Measurements from ENCODE around the gene PLCB1. TPM values are rescaled to one million over a fixed set of nuclear protein-coding genes. Genes with fewer than 3 reads are reported as not detected.

PLCB1 gene
- total and polyA plus RNA-seq, 10 of the 15 experiments (the other 5 are each of a cell fraction or from before 2014, with no cell fraction given), result 0.05 to 5.3 (median 0.17) TPM; not detected in 1

DNA sequence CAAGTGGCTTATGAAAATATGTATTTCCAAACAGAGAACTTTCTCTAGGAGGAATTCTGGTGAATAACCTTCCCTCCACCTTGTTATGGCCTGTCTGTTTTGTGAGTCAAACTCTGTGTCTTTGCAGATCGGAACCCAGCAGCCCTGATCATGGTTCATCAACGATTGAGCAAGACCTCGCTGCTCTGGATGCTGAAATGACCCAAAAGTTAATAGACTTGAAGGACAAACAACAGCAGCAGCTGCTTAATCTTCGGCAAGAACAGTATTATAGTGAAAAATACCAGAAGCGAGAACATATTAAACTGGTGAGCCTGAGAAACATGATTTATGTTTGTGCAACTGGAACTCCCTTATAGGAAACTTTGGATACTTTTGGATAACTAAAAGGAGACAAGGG is 642.3 kb downstream of the PLCB1 start:
- ChIA-PET POLR2A (no interaction called here), SMC1A (ENCODE audit: uncharacterized antibody, unreplicated experiment) (no interaction called here), CTCF (no interaction called here), RAD21 (ENCODE audit: unreplicated experiment) (no interaction called here)
- no peak overlapping the region for H3K9ac ChIP-seq (ENCODE audit: control insufficient read depth, insufficient read depth, low read length)
- WGBS (ENCODE audit: insufficient coverage, insufficient replicate concordance, low lambda C conversion rate, missing lambda C conversion rate), result 24% methylated on average over 5 of the region's 5 CpGs
- intact Hi-C loops (cut with micrococcal nuclease; ENCODE audit: unreplicated experiment), result no loop called here
- ATAC-seq, result no peak
- TF ChIP-seq ZNF24 (IDR thresholded peaks at IDR 0.05) (no peak), NFXL1 (IDR thresholded peaks at IDR 0.05; ENCODE audit: borderline replicate concordance) (no peak), RAD21 (IDR thresholded peaks at IDR 0.05; ENCODE audit: insufficient read depth, low read depth, low read length) (no peak), ZNF622 (IDR thresholded peaks at IDR 0.05) (no peak)
- TF ChIP-seq, protein P1, sequence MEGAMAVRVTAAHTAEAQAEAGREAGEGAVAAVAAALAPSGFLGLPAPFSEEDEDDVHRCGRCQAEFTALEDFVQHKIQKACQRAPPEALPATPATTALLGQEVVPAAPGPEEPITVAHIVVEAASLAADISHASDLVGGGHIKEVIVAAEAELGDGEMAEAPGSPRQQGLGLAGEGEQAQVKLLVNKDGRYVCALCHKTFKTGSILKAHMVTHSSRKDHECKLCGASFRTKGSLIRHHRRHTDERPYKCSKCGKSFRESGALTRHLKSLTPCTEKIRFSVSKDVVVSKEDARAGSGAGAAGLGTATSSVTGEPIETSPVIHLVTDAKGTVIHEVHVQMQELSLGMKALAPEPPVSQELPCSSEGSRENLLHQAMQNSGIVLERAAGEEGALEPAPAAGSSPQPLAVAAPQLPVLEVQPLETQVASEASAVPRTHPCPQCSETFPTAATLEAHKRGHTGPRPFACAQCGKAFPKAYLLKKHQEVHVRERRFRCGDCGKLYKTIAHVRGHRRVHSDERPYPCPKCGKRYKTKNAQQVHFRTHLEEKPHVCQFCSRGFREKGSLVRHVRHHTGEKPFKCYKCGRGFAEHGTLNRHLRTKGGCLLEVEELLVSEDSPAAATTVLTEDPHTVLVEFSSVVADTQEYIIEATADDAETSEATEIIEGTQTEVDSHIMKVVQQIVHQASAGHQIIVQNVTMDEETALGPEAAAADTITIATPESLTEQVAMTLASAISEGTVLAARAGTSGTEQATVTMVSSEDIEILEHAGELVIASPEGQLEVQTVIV (IDR thresholded peaks at IDR 0.05; ENCODE audit: borderline replicate concordance, partially characterized antibody), result no peak
- TF ChIP-seq, protein P2, sequence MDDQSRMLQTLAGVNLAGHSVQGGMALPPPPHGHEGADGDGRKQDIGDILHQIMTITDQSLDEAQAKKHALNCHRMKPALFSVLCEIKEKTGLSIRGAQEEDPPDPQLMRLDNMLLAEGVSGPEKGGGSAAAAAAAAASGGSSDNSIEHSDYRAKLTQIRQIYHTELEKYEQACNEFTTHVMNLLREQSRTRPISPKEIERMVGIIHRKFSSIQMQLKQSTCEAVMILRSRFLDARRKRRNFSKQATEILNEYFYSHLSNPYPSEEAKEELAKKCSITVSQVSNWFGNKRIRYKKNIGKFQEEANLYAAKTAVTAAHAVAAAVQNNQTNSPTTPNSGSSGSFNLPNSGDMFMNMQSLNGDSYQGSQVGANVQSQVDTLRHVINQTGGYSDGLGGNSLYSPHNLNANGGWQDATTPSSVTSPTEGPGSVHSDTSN (IDR thresholded peaks at IDR 0.05; ENCODE audit: insufficient replicate concordance, low read depth, low read length), result no peak
- TF ChIP-seq, protein P3, sequence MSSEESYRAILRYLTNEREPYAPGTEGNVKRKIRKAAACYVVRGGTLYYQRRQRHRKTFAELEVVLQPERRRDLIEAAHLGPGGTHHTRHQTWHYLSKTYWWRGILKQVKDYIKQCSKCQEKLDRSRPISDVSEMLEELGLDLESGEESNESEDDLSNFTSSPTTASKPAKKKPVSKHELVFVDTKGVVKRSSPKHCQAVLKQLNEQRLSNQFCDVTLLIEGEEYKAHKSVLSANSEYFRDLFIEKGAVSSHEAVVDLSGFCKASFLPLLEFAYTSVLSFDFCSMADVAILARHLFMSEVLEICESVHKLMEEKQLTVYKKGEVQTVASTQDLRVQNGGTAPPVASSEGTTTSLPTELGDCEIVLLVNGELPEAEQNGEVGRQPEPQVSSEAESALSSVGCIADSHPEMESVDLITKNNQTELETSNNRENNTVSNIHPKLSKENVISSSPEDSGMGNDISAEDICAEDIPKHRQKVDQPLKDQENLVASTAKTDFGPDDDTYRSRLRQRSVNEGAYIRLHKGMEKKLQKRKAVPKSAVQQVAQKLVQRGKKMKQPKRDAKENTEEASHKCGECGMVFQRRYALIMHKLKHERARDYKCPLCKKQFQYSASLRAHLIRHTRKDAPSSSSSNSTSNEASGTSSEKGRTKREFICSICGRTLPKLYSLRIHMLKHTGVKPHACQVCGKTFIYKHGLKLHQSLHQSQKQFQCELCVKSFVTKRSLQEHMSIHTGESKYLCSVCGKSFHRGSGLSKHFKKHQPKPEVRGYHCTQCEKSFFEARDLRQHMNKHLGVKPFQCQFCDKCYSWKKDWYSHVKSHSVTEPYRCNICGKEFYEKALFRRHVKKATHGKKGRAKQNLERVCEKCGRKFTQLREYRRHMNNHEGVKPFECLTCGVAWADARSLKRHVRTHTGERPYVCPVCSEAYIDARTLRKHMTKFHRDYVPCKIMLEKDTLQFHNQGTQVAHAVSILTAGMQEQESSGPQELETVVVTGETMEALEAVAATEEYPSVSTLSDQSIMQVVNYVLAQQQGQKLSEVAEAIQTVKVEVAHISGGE (CRISPR knock-in tag; IDR thresholded peaks at IDR 0.05), result no peak
- no peaks in the 10 kb centered on the region for H3K79me2 ChIP-seq (ENCODE audit: control insufficient read depth, insufficient read depth, low read length)
- BruUV-seq (replicated peaks), result no TSS peak
- no peaks in the 10 kb centered on the region for H4K20me1 ChIP-seq (ENCODE audit: control insufficient read depth, insufficient read depth)
- H2AFZ ChIP-seq (ENCODE audit: control insufficient read depth, low read depth, low read length), result no peak overlapping the region
- no peaks in the 10 kb centered on the region for H3K27me3 ChIP-seq (replicated peaks in 1 of 2; ENCODE audit: control insufficient read depth in 2 of 2, insufficient read depth in 2 of 2, low read length in 1 of 2)
- H3K27ac ChIP-seq (ENCODE audit: control insufficient read depth, insufficient read depth), result no peak overlapping the region
- no peaks in the 10 kb centered on the region for H3K4me1 ChIP-seq (ENCODE audit: control insufficient read depth, insufficient read depth, low read length)
- H3K4me3 ChIP-seq, result no peak overlapping the region
- H3K36me3 ChIP-seq (ENCODE audit: control insufficient read depth in 2 of 2, insufficient read depth in 2 of 2, low read length in 1 of 2), result no peaks in the 10 kb centered on the region
- no peak for FAIRE-seq
- H3K9me3 ChIP-seq (replicated peaks; ENCODE audit: control insufficient read depth, insufficient read depth, low read length), result no peaks in the 10 kb centered on the region
- no peak for DNase-seq (ENCODE audit: low read depth, low spot score)
- H3K4me2 ChIP-seq (ENCODE audit: control insufficient read depth, insufficient read depth), result no peak overlapping the region
- in situ Hi-C loops (cut with MboI), result no loop called here
